ENCODE measurements around the gene FOXJ3. TPM values are rescaled to one million over a fixed set of nuclear protein-coding genes. Genes with fewer than 3 reads are reported as not detected.

FOXJ3 gene
- total and polyA plus RNA-seq, 2 of the 13 experiments (the other 11 are each of a cell fraction or from before 2014, with no cell fraction given) = 16.6 to 48.5 TPM

DNA sequence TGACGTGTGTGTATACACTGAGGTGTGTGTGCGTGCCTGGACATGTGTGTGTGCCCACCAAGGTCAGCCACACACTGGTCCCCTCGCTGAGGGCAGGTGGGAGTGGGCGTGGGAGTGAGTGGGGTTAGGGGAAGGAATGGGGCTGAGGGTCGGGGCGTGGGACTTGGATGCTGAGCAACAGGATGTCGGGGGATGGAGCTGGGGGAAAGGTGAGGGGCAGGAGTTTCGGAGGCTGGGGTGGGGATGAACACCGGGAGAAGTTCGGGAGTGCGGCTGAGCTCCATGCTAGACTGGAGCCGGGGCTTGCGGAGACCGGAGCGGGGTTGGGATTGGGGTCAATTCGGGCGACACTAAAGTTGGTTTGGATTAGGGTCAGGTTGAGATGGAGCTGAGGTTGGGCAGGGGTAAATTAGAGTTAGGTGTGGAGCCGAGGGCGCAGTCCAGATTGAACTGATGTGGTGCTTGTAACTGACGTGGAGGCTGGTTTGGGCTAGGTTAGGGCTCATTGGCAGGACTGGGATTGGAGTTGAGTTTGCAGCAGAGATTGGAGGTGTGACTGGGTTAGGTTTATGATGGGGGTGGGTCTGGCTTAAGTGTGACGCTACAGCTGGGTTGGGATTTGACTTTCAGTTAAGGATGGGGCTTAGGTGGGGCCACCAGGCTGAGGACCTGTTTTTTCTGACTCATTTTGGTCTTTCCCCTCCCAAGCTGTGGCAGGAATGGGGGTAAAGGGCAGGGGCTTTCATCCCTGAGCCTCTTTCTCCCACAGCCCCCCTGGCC lies 167.2 kb downstream of the FOXJ3 start:
- no peak for DNase-seq (ENCODE audit: low spot score)
- Histone ChIP-seq H3K4me1 (ENCODE audit: insufficient read depth, low read length) (peaks cover 51% of the 10 kb centered on the region), H3K79me2 (ENCODE audit: insufficient read depth, low read length) (no peaks in the 10 kb centered on the region), H3K36me3 (replicated peaks in 1 of 2; ENCODE audit: control insufficient read depth in 1 of 2, insufficient read depth in 2 of 2, low read length in 2 of 2) (no peaks in the 10 kb centered on the region), H4K20me1 (ENCODE audit: insufficient read depth, low read length) (no peaks in the 10 kb centered on the region), H3K27ac (ENCODE audit: extremely low read length, insufficient read depth, low read length) (no peak overlapping the region), H3K4me2 (ENCODE audit: low read depth, low read length) (no peak overlapping the region), H3K9ac (ENCODE audit: insufficient read depth, low read depth, low read length) (no peak overlapping the region), H2AFZ (ENCODE audit: low read length) (no peak overlapping the region), H3K9me3 (ENCODE audit: low read length) (no peaks in the 10 kb centered on the region), H3K4me3 (replicated peaks in 1 of 3; ENCODE audit: insufficient read depth in 1 of 3, low read depth in 2 of 3, low read length in 3 of 3) (no peak overlapping the region), H3K27me3 (ENCODE audit: control insufficient read depth in 1 of 2, insufficient read depth in 2 of 2, low read length in 2 of 2) (peaks cover 0 to 16% of the 10 kb centered on the region in 2 experiments; a peak in 2 of 5 replicates)
- CTCF ChIA-PET (ENCODE audit: low intra/inter-chr PET ratio, low total read pairs) = no interaction called here
- in situ Hi-C loops (cut with HindIII; ENCODE audit: extremely low pct_ligation_motif_present, low pct_unique_long_range_greater_than_20kb) = no loop called here
- no peak for ATAC-seq
- WGBS (ENCODE audit: low lambda C conversion rate) = 61% methylated on average over 21 of the region's 21 CpGs
- intact Hi-C loops (cut with micrococcal nuclease; ENCODE audit: unreplicated experiment) = no loop called here
- no peak for TF ChIP-seq ZBTB1 (CRISPR knock-in tag; IDR thresholded peaks at IDR 0.05; ENCODE audit: borderline replicate concordance)
- no peak for TF ChIP-seq KLF11 (CRISPR knock-in tag; IDR thresholded peaks at IDR 0.05)
- no peak for TF ChIP-seq PAWR (CRISPR knock-in tag; IDR thresholded peaks at IDR 0.05; ENCODE audit: borderline replicate concordance)
- no peak for TF ChIP-seq BHLHE40 (IDR thresholded peaks at IDR 0.05; ENCODE audit: low read length)
- TF ChIP-seq TSC22D2 (CRISPR knock-in tag; IDR thresholded peaks at IDR 0.05; ENCODE audit: borderline replicate concordance) = no peak
- no peak for TF ChIP-seq ZNF383 (CRISPR knock-in tag; IDR thresholded peaks at IDR 0.05; ENCODE audit: borderline replicate concordance)
- no peak for TF ChIP-seq ZFP90 (CRISPR knock-in tag; IDR thresholded peaks at IDR 0.05; ENCODE audit: borderline replicate concordance)
- TF ChIP-seq, protein P1, sequence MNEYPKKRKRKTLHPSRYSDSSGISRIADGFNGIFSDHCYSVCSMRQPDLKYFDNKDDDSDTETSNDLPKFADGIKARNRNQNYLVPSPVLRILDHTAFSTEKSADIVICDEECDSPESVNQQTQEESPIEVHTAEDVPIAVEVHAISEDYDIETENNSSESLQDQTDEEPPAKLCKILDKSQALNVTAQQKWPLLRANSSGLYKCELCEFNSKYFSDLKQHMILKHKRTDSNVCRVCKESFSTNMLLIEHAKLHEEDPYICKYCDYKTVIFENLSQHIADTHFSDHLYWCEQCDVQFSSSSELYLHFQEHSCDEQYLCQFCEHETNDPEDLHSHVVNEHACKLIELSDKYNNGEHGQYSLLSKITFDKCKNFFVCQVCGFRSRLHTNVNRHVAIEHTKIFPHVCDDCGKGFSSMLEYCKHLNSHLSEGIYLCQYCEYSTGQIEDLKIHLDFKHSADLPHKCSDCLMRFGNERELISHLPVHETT (CRISPR knock-in tag; conservative IDR thresholded peaks at IDR 0.05) = no peak
- TF ChIP-seq, protein P2, sequence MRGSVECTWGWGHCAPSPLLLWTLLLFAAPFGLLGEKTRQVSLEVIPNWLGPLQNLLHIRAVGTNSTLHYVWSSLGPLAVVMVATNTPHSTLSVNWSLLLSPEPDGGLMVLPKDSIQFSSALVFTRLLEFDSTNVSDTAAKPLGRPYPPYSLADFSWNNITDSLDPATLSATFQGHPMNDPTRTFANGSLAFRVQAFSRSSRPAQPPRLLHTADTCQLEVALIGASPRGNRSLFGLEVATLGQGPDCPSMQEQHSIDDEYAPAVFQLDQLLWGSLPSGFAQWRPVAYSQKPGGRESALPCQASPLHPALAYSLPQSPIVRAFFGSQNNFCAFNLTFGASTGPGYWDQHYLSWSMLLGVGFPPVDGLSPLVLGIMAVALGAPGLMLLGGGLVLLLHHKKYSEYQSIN (CRISPR knock-in tag; IDR thresholded peaks at IDR 0.05; ENCODE audit: borderline replicate concordance) = no peak
- TF ChIP-seq CREB1 (IDR thresholded peaks at IDR 0.05) = no peak
- TF ChIP-seq CREB1 (CRISPR knock-in tag; IDR thresholded peaks at IDR 0.05) = no peak
- TF ChIP-seq PTBP1 (IDR thresholded peaks at IDR 0.05; ENCODE audit: low read depth, low read length, poor library complexity, severe bottlenecking) = no peak
- TF ChIP-seq, protein P3, sequence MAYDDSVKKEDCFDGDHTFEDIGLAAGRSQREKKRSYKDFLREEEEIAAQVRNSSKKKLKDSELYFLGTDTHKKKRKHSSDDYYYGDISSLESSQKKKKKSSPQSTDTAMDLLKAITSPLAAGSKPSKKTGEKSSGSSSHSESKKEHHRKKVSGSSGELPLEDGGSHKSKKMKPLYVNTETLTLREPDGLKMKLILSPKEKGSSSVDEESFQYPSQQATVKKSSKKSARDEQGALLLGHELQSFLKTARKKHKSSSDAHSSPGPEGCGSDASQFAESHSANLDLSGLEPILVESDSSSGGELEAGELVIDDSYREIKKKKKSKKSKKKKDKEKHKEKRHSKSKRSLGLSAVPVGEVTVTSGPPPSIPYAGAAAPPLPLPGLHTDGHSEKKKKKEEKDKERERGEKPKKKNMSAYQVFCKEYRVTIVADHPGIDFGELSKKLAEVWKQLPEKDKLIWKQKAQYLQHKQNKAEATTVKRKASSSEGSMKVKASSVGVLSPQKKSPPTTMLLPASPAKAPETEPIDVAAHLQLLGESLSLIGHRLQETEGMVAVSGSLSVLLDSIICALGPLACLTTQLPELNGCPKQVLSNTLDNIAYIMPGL (CRISPR knock-in tag; IDR thresholded peaks at IDR 0.05; ENCODE audit: borderline replicate concordance in 1 of 2, low read depth in 1 of 2) = no peak
- no TSS peak for BruUV-seq (replicated peaks)
- POLR2A ChIA-PET = no interaction called here
- no peak for FAIRE-seq
